Mammary epithelial cell (primary cell): ENCODE measurements around the gene POP7.

Source experiments
- CTCF ChIP-seq, 2 donors: IDR thresholded peaks in 1 of 2; conservative IDR thresholded peaks in 1 of 2; 2 replicates each; pipeline ENCODE4 v1.5.1; 2011 to 2012; ENCODE audit warnings: inconsistent platforms in 2 of 2, low read length in 2 of 2, mild to moderate bottlenecking in 2 of 2, control low read depth in 1 of 2, low read depth in 1 of 2; ENCODE audit not compliant: insufficient read depth in 1 of 2; ENCODE audit errors: extremely low read depth in 1 of 2
- EZH2 ChIP-seq: IDR thresholded peaks from 2 replicates; pipeline ENCODE4 v1.6.1; 2012; ENCODE audit warnings: low read length, inconsistent platforms, borderline replicate concordance

GRCh38 chr7:100683659-100684533 is 22.0 kb upstream of the POP7 start:
- no peak for TF ChIP-seq CTCF (conservative IDR thresholded peaks at IDR 0.05 in 1 of 2, IDR thresholded peaks at IDR 0.05 in 1 of 2; ENCODE audit: extremely low read depth in 1 of 2, insufficient read depth in 1 of 2, low read depth in 1 of 2, low read length in 2 of 2)
- TF ChIP-seq EZH2: no peak
